Mesendoderm (in vitro differentiated cells): ENCODE results near the gene HPD.
"Not testable (repeated sequence)": the region's sequence is repeated elsewhere in the genome, so short reads cannot be mapped to it uniquely, and the experiment has no call there.

Source experiments
- DNase-seq: peaks from one replicate; pipeline ENCODE4 v3.0.0; 2013
- H2AK5ac ChIP-seq: 2 replicates; pipeline ENCODE4 v1.6.1; 2013; ENCODE audit warnings: low read length, inconsistent platforms
- H2BK120ac ChIP-seq: 2 replicates; pipeline ENCODE4 v1.6.1; 2013; ENCODE audit warnings: low read depth, mild to moderate bottlenecking, low read length, moderate library complexity, mixed read lengths
- H2BK15ac ChIP-seq: replicated peaks from 2 replicates; pipeline ENCODE4 v1.6.1; 2013; ENCODE audit warnings: low read depth, mild to moderate bottlenecking, moderate library complexity
- H2BK5ac ChIP-seq: 2 replicates; pipeline ENCODE4 v1.6.1; 2013; ENCODE audit warnings: low read length, inconsistent platforms
- H3K18ac ChIP-seq: 2 replicates; pipeline ENCODE4 v1.6.1; 2013; ENCODE audit warnings: mild to moderate bottlenecking, low read length, mixed read lengths
- H3K23ac ChIP-seq: one replicate; pipeline ENCODE4 v1.6.1; 2013; ENCODE audit warnings: low read length
- H3K27ac ChIP-seq: 2 replicates; pipeline ENCODE4 v1.5.1; 2013; ENCODE audit warnings: low read depth, mild to moderate bottlenecking, inconsistent platforms, low read length, moderate library complexity
- H3K27me3 ChIP-seq: 2 replicates; pipeline ENCODE4 v1.6.1; 2013; ENCODE audit warnings: low read length, control low read depth, mild to moderate bottlenecking, inconsistent platforms; ENCODE audit not compliant: insufficient read depth, poor library complexity
- H3K36me3 ChIP-seq: 2 replicates; pipeline ENCODE4 v1.6.1; 2013; ENCODE audit warnings: low read length, inconsistent platforms; ENCODE audit not compliant: control insufficient read depth, insufficient read depth
- H3K4ac ChIP-seq: one replicate; pipeline ENCODE4 v1.6.1; 2013; ENCODE audit warnings: low read depth, mild to moderate bottlenecking, low read length, moderate library complexity
- H3K4me1 ChIP-seq: 2 replicates; pipeline ENCODE4 v1.6.1; 2013; ENCODE audit warnings: low read depth, low read length, inconsistent platforms; ENCODE audit not compliant: control insufficient read depth
- H3K4me2 ChIP-seq: 2 replicates; pipeline ENCODE4 v1.6.1; 2013; ENCODE audit warnings: low read length
- H3K4me3 ChIP-seq: 2 replicates; pipeline ENCODE4 v1.5.1; 2013; ENCODE audit warnings: mild to moderate bottlenecking, low read length
- H3K56ac ChIP-seq: one replicate; pipeline ENCODE4 v1.6.1; 2013; ENCODE audit warnings: low read length
- H3K79me1 ChIP-seq: 2 replicates; pipeline ENCODE4 v1.6.1; 2013; ENCODE audit warnings: low read length, inconsistent platforms
- H3K79me2 ChIP-seq: 2 replicates; pipeline ENCODE4 v1.6.1; 2013; ENCODE audit warnings: mild to moderate bottlenecking, low read length; ENCODE audit not compliant: control insufficient read depth, insufficient read depth
- H3K9ac ChIP-seq: 2 replicates; pipeline ENCODE4 v1.6.1; 2013; ENCODE audit warnings: low read length, inconsistent platforms
- H4K5ac ChIP-seq: one replicate; pipeline ENCODE4 v1.6.1; 2013; ENCODE audit warnings: low read length
- H4K8ac ChIP-seq: one replicate; pipeline ENCODE4 v1.6.1; 2013; ENCODE audit warnings: low read depth, mild to moderate bottlenecking, control low read depth, low read length, moderate library complexity
- WGBS: extraction: QIAGEN DNeasy Blood & Tissue Kit; methylation state at CpG from one replicate; pipeline ENCODE4 v1.1.7; 2013; ENCODE audit warnings: low lambda C conversion rate, missing lambda C conversion rate; ENCODE audit not compliant: insufficient coverage; ENCODE audit errors: extremely low coverage; 5-methylcytosine and 5-hydroxymethylcytosine counted together

The HPD gene

GRCh38 chr12:121894633-121895032 is 36.0 kb upstream of the HPD start:
- peak; percentile 69 for DNase-seq
- Histone ChIP-seq H4K5ac (no peak overlapping the region), H2BK15ac (no peak overlapping the region), H3K27me3 (no peaks in the 10 kb centered on the region), H3K56ac (no peak overlapping the region), H3K4ac (no peak overlapping the region), H2AK5ac (no peak overlapping the region), H2BK120ac (no peak overlapping the region), H3K36me3 (peaks cover 10% of the 10 kb centered on the region), H3K79me2 (peaks cover 7% of the 10 kb centered on the region), H3K79me1 (peaks cover 7% of the 10 kb centered on the region), H3K4me1 (peaks cover 2% of the 10 kb centered on the region), H3K9ac (no peak overlapping the region), H4K8ac (no peak overlapping the region), H3K4me3 (no peak overlapping the region), H3K27ac (no peak overlapping the region), H3K18ac (no peak overlapping the region), H3K23ac (no peak overlapping the region), H2BK5ac (no peak overlapping the region), H3K4me2 (no peak overlapping the region)
- WGBS: no CpG with 5 or more reads among the region's 7 CpGs

- H2BK120ac ChIP-seq: no peak overlapping the region
- peak; percentile 32 for DNase-seq
- H3K79me2 ChIP-seq: peaks cover 9% of the 10 kb centered on the region
- no peak overlapping the region for H3K27ac ChIP-seq
- peaks cover 5% of the 10 kb centered on the region for H3K36me3 ChIP-seq
- H3K56ac ChIP-seq: no peak overlapping the region
- H2BK5ac ChIP-seq: no peak overlapping the region
- no peak overlapping the region for H3K4me2 ChIP-seq
- no peaks in the 10 kb centered on the region for H3K27me3 ChIP-seq
- no peak overlapping the region for H3K18ac ChIP-seq
- WGBS: no CpG with 5 or more reads among the region's 1 CpG
- peaks cover 4% of the 10 kb centered on the region for H3K4me1 ChIP-seq
- H3K4ac ChIP-seq: no peak overlapping the region
- no peak overlapping the region for H4K8ac ChIP-seq
- H3K79me1 ChIP-seq: peaks cover 9% of the 10 kb centered on the region
- H2AK5ac ChIP-seq: no peak overlapping the region
- H3K23ac ChIP-seq: no peak overlapping the region
- H2BK15ac ChIP-seq: no peak overlapping the region
- no peak overlapping the region for H3K4me3 ChIP-seq
- no peak overlapping the region for H3K9ac ChIP-seq
- H4K5ac ChIP-seq: no peak overlapping the region
Measured at GRCh38 chr12:121893961-121894460, 35.4 kb upstream of the HPD start.

- no peaks in the 10 kb centered on the region for H3K27me3 ChIP-seq
- no peak overlapping the region for H3K4me2 ChIP-seq
- H2BK5ac ChIP-seq: no peak overlapping the region
- peak overlapping the region; percentile 10 for H3K56ac ChIP-seq
- H3K9ac ChIP-seq: peak overlapping the region; percentile 24
- no peak overlapping the region for H4K5ac ChIP-seq
- peaks cover 4% of the 10 kb centered on the region for H3K4me1 ChIP-seq
- no peak overlapping the region for H2AK5ac ChIP-seq
- H2BK15ac ChIP-seq: no peak overlapping the region
- H3K4ac ChIP-seq: no peak overlapping the region
- no peak overlapping the region for H3K27ac ChIP-seq
- H3K79me2 ChIP-seq: peaks cover 9% of the 10 kb centered on the region
- H3K4me3 ChIP-seq: no peak overlapping the region
- H3K79me1 ChIP-seq: peaks cover 9% of the 10 kb centered on the region
- H3K36me3 ChIP-seq: peaks cover 4% of the 10 kb centered on the region
- no peak overlapping the region for H4K8ac ChIP-seq
- DNase-seq: no peak
- no peak overlapping the region for H3K18ac ChIP-seq
- H3K23ac ChIP-seq: no peak overlapping the region
- no CpG with 5 or more reads among the region's 13 CpGs for WGBS
- H2BK120ac ChIP-seq: no peak overlapping the region
Measured at GRCh38 chr12:121892673-121893561, 34.3 kb upstream of the HPD start.

DNA sequence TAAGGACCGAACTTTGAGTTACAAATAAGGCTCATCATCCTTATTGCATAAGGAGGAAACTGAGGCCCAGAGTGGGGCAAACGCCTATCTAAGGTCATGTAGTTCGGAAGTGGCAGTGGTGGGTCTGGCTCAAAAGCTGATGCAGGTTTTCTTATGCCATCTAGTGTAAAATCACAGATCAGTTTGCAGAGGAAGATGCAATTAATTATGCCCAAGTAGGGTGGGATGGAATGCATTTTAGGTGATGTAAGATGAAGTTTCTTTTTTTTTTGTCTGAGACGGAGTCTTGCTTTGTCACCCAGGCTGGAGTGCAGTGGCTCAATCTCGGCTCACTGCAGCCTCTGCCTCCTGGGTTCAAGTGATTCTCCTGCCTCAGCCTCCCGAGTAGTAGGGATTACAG is 31.0 kb upstream of the HPD start:
- not testable (repeated sequence) for H3K79me2 ChIP-seq, H3K36me3 ChIP-seq, H3K4me1 ChIP-seq, H3K27me3 ChIP-seq, H2AK5ac ChIP-seq, DNase-seq, H2BK120ac ChIP-seq, H2BK5ac ChIP-seq, H3K4ac ChIP-seq, H4K5ac ChIP-seq, H3K23ac ChIP-seq, H3K27ac ChIP-seq, H2BK15ac ChIP-seq, H3K18ac ChIP-seq, H4K8ac ChIP-seq, H3K79me1 ChIP-seq
- Histone ChIP-seq H3K4me3 (peak overlapping the region; percentile 1), H3K4me2 (peak overlapping the region; percentile 43), H3K9ac (peak overlapping the region; percentile 93), H3K56ac (peak overlapping the region; percentile 11)
- WGBS: no CpG with 5 or more reads among the region's 6 CpGs

DNA sequence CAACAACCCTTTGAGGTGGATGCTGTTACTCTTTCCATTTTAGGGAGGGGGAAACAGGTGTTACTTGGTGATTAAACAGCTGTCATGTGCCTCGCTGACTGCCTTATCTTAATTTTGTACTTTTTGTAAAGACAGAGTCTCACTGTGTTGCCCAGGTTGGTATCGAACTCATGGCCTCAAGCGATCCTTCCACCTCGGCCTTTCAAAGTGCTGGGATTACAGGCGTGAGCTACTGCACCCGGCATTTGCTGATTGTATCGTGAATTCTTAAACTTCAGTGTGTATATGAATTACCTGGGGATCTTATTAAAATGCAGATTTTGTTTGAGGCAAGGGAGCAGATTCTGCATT is 30.6 kb upstream of the HPD start:
- Histone ChIP-seq H3K27me3 (no peaks in the 10 kb centered on the region), H2BK5ac (no peak overlapping the region), H2BK15ac (no peak overlapping the region), H3K56ac (peak overlapping the region; percentile 97), H3K4me2 (peak overlapping the region; percentile 43), H2AK5ac (no peak overlapping the region), H3K36me3 (no peaks in the 10 kb centered on the region), H3K23ac (no peak overlapping the region), H3K4ac (no peak overlapping the region), H3K27ac (peak overlapping the region; percentile 94), H3K18ac (no peak overlapping the region), H4K8ac (no peak overlapping the region), H3K4me3 (peak overlapping the region; percentile 76), H3K9ac (peak overlapping the region; percentile 93), H3K79me1 (peaks cover 7% of the 10 kb centered on the region), H2BK120ac (no peak overlapping the region), H3K79me2 (peaks cover 9% of the 10 kb centered on the region), H3K4me1 (peaks cover 4% of the 10 kb centered on the region), H4K5ac (no peak overlapping the region)
- DNase-seq: no peak
- no CpG with 5 or more reads among the region's 7 CpGs for WGBS
